NCI-H187 (cell line): ENCODE measurements around the gene JDP2.
"Not testable (repeated sequence)": the region's sequence is repeated elsewhere in the genome, so short reads cannot be mapped to it uniquely, and the experiment has no call there.

Source experiments
- DNase-seq, 2 experiments: peaks; one replicate each; lab custom pipeline; 2025; lab: John Stamatoyannopoulos, UW

JDP2 gene

GRCh38 chr14:75456069-75456996 lies 28.5 kb downstream of the JDP2 start:
- no peak for DNase-seq

GRCh38 chr14:75456997-75457335 lies 29.1 kb downstream of the JDP2 start:
- no peak for DNase-seq

- DNase-seq = no peak
Observed at GRCh38 chr14:75457648-75458165, 29.9 kb downstream of the JDP2 start.

GRCh38 chr14:75458305-75458704 lies 30.5 kb downstream of the JDP2 start:
- no peak for DNase-seq

DNA sequence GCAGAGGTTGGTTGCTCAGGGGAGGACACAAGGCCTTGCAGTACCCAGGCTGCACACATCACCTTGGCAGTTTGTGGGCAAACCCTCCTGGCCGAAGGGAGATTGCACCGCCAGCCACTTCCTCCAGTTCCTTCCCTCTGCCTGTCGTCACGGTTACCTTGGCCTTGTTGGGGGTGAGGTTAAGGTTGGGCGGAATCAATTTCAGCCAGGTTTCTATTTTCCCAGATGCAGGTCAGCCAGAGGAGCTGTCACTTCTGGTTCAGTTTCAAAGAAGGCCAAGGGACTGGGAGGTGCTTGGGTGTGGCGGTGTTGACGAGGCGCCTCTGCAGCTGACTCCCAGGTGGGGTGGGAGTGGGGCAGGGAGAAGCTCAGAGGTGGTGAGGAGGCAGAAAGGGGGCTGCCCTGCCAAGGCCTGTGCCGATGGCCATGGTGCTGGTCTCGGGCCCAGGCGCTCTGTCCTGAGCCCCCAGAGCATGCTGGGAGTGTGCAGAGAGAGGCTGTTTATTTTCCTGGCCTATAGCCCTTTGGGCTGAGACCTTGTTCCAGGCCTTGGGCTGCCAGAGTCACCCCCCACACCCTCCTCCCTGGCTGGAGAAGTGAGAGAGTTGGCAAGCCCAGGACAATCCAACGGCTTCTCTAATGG lies 31.4 kb downstream of the JDP2 start:
- DNase-seq = no peak

- no peak for DNase-seq
Observed at GRCh38 chr14:75459791-75460190, 32.0 kb downstream of the JDP2 start.

DNA sequence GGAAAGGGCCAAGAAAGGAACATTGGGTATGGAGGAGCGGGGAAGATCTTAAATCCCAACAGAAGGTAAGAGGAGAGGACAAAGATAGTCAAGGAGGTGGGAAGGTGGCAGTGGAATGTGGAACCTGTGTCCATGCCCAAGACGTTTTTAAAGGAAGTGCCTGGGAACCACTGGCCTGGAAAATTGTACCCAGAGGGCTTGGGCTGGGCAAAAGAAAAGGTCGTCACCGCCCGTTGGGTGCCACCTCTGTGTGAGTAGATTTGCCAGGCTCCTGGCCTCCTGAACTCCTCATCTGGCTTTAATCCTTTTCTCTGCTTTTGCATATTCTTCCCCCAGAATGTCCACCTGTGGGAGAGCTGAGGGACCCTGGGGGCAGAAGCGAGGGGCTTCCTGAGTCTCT lies 32.6 kb downstream of the JDP2 start:
- no peak for DNase-seq

GRCh38 chr14:75461303-75461702 lies 33.5 kb downstream of the JDP2 start:
- no peak for DNase-seq

- DNase-seq = no peak
Observed at GRCh38 chr14:75461755-75462349, 34.0 kb downstream of the JDP2 start.

- no peak for DNase-seq
Observed at GRCh38 chr14:75464626-75465025, 36.8 kb downstream of the JDP2 start.

DNA sequence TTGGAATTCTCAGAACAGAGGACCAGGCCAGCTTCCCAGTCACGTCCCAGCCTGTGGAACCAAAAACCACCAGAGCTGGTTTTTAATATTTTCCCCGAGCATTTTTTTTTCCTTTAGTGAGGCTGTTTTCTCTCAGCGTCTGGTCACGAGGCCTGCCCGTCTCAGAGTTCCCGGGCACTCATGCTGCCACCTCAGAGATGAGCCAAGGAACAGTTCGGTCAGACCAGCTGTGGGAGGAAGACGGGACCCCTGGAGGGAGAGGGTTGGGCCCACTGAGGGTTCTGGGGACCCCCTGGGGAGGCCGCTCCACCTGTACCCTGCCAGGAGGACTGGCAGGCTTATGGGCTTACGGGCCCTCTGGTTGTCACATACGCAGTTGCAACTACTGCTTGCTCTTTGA lies 39.9 kb downstream of the JDP2 start:
- no peak for DNase-seq

GRCh38 chr14:75469164-75469563 lies 41.3 kb downstream of the JDP2 start:
- DNase-seq = no peak

GRCh38 chr14:75469606-75470237 lies 41.9 kb downstream of the JDP2 start:
- no peak for DNase-seq

DNA sequence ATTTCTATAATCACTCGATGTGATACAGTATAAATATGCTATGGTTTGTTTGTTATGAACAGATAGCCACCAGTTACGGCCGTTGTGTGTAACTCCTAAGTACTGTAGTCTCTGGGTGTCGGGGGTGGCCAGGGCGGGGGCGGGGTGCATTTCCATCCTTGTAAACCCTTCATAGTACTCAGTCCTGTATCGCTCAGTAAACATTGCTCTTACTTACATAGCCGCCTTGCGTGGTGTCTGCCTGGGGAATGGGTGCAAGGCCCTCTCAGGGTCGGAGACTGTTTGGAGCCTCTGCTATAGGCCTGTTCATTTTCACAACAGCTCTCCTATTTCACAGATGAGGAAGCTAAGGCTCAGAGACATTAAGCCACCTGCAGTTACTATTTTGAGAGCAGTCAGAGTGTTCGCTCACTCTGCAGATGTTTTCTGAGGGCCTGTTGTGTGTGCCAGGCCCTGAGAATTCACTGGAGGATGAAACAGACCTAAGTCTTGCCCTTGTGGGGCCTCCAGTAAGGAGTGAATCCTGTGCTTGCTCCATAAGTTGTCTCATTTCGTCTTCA lies 42.5 kb downstream of the JDP2 start:
- DNase-seq = no peak

DNA sequence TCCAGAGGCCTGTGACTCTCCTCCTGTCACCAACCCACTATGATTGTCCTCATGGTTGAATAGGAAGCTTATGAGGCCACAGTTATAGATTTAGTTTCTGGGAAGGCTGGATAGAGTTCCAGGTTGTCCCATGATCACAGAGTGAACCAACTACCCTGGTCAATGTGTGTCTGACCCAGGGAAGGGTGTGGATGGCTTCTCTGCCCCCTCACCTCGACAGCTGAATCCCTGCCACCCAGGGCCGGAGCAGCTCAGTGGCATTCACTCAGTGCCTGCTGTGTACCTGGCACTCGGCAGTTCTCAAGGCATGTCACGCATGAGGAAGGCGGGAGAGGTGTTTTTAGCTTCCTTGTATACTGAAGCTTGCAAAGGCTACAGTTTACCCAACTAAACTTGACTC lies 43.2 kb downstream of the JDP2 start:
- no peak for DNase-seq

DNA sequence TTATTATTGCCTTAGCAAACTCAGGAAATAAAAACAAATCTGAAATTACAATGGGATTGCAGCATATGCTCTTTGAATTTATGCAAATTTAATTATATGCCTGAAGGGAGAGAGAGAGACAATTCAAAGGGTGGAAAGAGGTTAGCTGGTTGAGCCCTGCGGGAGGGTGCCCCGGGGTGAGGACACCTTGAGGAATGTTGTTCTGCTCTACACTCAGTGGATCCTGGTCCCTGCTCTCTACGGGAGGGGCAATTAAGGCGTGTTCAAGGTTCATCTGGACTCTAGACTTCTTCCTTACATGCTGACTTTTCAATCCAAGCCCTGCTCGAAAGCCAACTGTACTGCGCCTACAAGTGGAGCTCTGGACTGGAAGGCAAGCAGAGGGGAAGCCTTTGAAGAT lies 46.3 kb downstream of the JDP2 start:
- DNase-seq = not testable (repeated sequence)

- DNase-seq = peak; percentile 80 to 82
Observed at GRCh38 chr14:75476274-75476995, 48.6 kb downstream of the JDP2 start.

- DNase-seq = no peak
Observed at GRCh38 chr14:75477881-75478280, 50.1 kb downstream of the JDP2 start.

- no peak for DNase-seq
Observed at GRCh38 chr14:75479770-75480600, 52.2 kb downstream of the JDP2 start.

- DNase-seq = no peak
Observed at GRCh38 chr14:75482366-75482765, 54.5 kb downstream of the JDP2 start.
